H1 (cell line): ENCODE data around the gene TBC1D22A. TPM values are rescaled to one million over a fixed set of nuclear protein-coding genes. Genes with fewer than 3 reads are reported as not detected.

Source experiments
- CTBP2 ChIP-seq: IDR thresholded peaks from 2 replicates; pipeline ENCODE4 v1.7.0; 2011; ENCODE audit warnings: borderline replicate concordance, mild to moderate bottlenecking, moderate library complexity, mixed read lengths, low read length; ENCODE audit not compliant: insufficient read depth, insufficient read length
- EP300 ChIP-seq, 2 experiments: IDR thresholded peaks; 1 replicate in 1 of 2; 2 replicates in 1 of 2; pipeline ENCODE4 v1.6.1; 2011 to 2012; ENCODE audit warnings: low read depth in 2 of 2, low read length in 2 of 2, mild to moderate bottlenecking in 2 of 2, borderline replicate concordance in 1 of 2, inconsistent platforms in 1 of 2, moderate library complexity in 1 of 2
- JUND ChIP-seq: IDR thresholded peaks from 2 replicates; pipeline ENCODE4 v1.6.1; 2011; ENCODE audit warnings: mild to moderate bottlenecking, improper control_type of control experiment, low read length
- RFX5 ChIP-seq: IDR thresholded peaks from 2 replicates; pipeline ENCODE4 v1.6.1; 2011; ENCODE audit warnings: low read depth, low read length, improper control_type of control experiment, borderline replicate concordance
- SIN3A ChIP-seq, 2 experiments: IDR thresholded peaks in 1 of 2; conservative IDR thresholded peaks in 1 of 2; 2 replicates each; pipeline ENCODE4 v1.6.1; 2011 to 2012; ENCODE audit warnings: low read length in 2 of 2, improper control_type of control experiment in 1 of 2, low read depth in 1 of 2, mild to moderate bottlenecking in 1 of 2
- polyA plus RNA-seq, 7 experiments: library from polyadenylated mRNA; depleted of rRNA in 3 of 7; stranded (reverse) in 5 of 7; unstranded in 2 of 7; fragments of >200 nt in 5 of 7; fragments of 200-250 nt in 2 of 7; gene quantifications; 1 replicate in 5 of 7; 2 replicates in 1 of 7; 4 replicates in 1 of 7; pipeline versions ENCODE4 v1.2.1 to v1.2.3, GENCODE V29; 2011 to 2013; ENCODE audit warnings: missing spikeins in 2 of 7, mixed read lengths in 2 of 7
- total RNA-seq: library from RNA; stranded (reverse); fragmentation: NEBNext Ultra II Directional; extraction: Animal tissue kit (Norgen Biotek cat#: 25700); gene quantifications from 2 replicates; pipeline ENCODE4 v1.2.1, GENCODE V29; 2021

TBC1D22A gene
- total and polyA plus RNA-seq, 2 of the 8 experiments (the other 6 are each of a cell fraction or from before 2014, with no cell fraction given) = 11.9 to 18.4 TPM

GRCh38 chr22:46914481-46914880, 152.0 kb downstream of the TBC1D22A start (continued):
- no peak for TF ChIP-seq EP300 (IDR thresholded peaks at IDR 0.05; ENCODE audit: borderline replicate concordance in 1 of 2, low read depth in 2 of 2, low read length in 2 of 2)
- TF ChIP-seq RFX5 = no peak
- no peak for TF ChIP-seq CTBP2
- TF ChIP-seq SIN3A (conservative IDR thresholded peaks at IDR 0.05 in 1 of 2, IDR thresholded peaks at IDR 0.05 in 1 of 2; ENCODE audit: low read depth in 1 of 2, low read length in 2 of 2) = no peak
- TF ChIP-seq JUND = no peak
